A172 (cell line): Measurements from ENCODE around the gene C11orf65. TPM values are rescaled to one million over a fixed set of nuclear protein-coding genes. Genes with fewer than 3 reads are reported as not detected.
A peak's percentile ranks its signal among the peaks of the same experiment; 100 is the strongest.

ENCODE experiments used
- DNase-seq: peaks from one replicate; pipeline ENCODE4 v3.0.0-alpha.2; 2015; ENCODE audit warnings: low spot score
- total RNA-seq: library from RNA; depleted of rRNA; stranded (reverse); fragments of >200 nt; shearing (Covaris generic); gene quantifications from 2 replicates; pipeline ENCODE4 v1.2.3, GENCODE V29; 2014; rRNA removed

Gene C11orf65
- total RNA-seq, 1 experiment from 2014 or later = 0.28 TPM

DNA sequence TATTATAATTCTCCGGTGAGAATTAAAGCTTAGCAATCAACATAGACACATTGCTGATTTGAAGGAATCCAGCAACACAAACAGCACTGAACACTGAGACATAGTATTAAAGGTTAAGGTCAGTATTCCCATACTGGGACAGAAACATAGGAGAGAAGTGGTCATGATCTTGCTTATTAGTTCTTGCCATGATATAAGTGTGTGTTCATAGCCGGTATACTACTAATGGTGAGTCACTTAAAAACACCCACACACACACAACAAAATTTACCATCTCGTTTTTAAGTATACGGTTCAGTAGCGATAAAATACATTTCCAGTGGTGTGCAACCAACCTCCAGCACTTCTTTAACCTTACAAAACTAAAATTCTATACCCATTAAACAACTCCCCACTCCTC, 96.3 kb downstream of the C11orf65 start:
- no peak for DNase-seq

DNA sequence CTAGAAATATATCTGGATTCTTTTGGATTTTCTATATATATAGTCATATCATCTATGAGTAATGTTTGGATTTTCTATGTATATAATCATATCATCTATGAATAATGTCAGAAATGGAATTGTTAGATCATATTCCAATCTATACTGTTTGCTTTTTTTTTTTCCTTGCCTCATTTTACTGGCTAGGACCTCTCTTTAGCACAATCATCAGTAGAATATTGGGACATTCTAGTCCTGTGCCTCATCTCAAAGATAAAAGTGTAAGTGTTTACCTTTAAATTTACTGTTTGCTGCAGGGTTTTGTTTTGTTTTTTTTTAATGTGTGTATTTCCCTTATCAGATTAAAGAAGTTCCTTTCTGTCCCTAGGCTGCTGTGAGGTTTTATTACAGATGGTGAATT, 97.0 kb downstream of the C11orf65 start:
- DNase-seq = no peak

DNA sequence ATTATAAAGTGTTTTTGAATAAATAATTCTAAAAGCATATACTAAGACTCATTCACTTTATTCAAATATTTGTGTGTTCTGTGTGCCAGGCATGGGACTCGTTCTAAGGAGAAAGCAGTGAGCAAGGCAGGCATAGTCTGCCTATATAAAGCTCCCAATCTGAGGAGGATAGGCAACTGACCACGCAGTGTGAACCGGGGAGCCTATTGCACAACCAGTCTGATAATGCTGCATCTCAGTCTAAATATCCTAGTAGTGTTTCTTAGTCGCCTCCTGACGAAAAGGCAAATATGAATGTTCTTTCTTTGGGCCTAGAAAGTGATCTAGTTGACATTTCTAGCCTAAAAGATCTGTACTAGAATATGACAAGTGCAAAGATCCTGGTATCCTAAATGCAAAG, 98.3 kb downstream of the C11orf65 start:
- no peak for DNase-seq

DNA sequence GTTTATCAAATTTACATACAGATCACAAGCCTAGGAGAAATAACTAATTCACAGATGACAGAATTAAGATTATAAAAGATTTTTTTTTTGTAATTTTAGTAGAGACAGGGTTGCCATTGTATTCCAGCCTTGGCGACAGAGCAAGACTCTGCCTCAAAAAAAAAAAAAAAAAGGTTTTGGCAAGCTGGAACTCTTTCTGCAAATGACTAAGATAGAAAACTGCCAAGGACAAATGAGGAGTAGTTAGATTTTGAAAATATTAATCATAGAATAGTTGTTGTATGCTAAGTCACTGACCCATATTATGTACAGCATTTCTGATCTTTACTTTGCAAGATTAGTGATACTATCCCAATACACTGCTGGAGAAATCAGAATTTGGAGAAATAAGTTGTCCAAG, 99.2 kb downstream of the C11orf65 start:
- no peak for DNase-seq

GRCh38 chr11:108364159-108364558, 103.2 kb downstream of the C11orf65 start:
- DNase-seq = no peak

DNA sequence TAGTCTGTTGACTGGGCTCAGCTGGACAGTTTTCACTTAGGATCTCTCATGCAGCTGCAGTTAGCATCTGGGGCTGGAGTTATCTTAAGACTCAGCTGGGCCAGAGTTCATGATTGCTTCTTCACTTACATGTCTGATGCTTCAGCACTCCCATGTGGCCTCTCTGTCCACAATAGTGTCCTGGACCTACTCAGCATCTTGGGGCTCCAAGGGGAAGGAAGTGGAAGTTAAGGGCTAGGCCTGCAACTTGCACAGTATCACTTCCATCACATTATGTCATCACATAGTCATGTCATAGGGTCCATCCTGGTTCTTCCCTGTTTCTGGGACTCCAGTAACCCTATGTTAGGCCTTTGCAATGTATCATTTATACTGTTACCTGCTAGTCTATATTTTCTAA, 115.9 kb downstream of the C11orf65 start:
- DNase-seq = no peak

DNA sequence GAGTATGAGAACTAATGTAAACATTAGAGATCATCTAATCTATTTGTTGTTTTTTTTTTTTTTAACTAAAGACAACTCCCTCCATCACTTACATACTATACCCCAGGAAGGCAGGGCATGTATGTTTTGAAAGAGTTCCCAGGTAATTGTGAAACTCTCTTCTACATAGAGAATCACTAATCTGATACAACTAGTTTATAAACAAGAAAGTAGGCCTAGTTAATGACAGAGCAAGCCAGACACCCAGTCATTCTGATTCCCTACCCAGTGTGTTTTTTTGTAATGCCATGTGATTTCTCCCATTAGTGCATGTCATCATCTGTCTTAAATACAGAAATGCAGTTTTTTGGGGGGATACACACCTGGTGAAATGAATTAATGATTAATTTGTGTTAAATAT, 120.9 kb downstream of the C11orf65 start:
- DNase-seq = no peak

DNA sequence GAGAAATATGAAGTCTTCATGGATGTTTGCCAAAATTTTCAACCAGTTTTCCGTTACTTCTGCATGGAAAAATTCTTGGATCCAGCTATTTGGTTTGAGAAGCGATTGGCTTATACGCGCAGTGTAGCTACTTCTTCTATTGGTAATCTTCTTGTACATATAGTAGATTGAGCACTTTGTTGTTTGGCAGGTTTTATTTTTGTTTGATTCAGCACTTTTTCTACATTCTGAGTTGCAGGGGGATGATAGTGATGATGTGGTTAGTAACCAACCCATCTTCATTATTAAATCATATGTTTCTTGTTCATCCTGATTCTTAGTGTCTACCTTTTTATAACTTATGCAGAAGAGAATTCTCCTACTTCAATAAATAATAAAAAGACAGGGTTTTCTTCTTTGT, 121.6 kb downstream of the C11orf65 start:
- DNase-seq = no peak

DNA sequence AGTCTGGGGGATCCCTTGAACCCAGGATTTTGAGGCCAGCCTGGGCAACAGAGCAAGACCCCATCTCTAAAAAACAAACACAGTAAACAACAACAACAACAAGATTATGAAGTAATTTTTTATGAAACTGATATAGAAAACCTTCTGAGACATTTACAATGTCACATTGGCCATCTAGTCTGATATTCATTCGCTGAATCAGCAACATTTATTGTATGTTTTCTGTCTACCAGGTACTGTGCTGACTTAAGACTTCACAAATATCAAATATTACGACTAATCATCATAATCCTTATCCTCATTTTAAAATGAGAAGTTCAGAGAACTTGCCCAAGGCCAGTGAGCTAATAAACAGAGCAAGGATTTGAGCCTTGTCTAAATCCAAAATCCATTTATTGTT, 123.6 kb downstream of the C11orf65 start:
- no peak for DNase-seq

GRCh38 chr11:108341654-108342053, 125.7 kb downstream of the C11orf65 start:
- DNase-seq = no peak

DNA sequence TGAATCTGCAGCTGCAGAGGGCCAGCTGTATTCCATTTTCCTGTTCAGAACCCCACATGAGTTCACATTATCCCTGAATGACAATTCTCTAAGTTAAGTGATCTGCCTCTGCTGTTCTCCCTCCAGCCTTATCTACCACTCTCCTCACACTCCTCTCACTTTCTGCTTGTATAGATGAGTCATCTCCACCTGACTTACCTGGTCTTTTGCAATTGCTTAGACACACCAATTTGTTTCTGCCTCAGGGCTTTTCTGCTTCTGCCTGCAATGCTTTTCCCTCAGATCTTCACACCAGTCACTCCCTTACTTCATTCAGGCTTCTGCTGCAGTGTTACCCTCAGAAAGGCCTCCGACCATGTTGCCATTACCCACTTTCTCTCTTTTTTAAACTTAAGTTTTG, 126.4 kb downstream of the C11orf65 start:
- DNase-seq = peak; percentile 1

DNA sequence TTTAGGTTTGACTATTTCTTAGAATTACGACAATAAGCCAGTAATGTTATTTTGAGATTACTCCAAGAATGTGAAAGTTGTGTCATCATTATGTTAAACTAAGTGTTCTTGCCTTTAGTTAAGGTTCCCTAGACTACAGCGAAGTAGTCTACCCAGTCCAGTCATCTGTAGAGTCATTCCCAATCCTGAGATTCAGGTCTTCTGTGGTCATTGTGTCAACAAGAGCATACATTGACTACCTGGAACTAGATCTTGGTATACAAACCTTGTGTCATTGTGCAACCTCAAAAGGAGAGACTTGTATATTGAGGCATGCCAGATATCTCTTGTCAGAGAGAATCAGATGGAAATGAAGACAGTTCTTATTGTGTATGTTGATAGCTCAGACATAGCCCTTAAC, 128.6 kb downstream of the C11orf65 start:
- DNase-seq = no peak

DNA sequence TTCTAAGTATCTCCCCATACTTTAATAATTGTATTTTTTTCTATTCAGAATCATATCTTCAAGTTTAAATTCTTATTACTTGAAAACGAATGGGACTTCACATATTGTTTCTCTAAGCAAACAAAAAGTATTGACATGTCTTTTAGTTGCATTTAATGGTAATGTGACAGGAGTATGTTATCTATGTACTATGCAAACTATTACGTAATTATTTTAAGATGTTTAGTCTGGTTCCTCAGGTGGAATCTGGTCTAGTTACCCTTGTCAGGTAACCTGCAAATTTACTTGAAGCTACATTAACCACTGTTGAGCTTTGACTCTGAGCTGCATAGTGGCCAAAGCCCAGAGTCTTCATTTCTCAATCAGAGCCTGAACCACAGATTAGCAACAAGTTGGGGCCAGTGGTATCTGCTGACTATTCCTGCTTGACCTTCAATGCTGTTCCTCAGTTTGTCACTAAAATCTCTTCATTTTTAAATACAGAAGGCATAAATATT, 133.9 kb downstream of the C11orf65 start:
- DNase-seq = no peak

Other genes with a start within 250 kb of the C11orf65 start
- gene NPAT, start 244.9 kb downstream of the C11orf65 start, total RNA-seq = 9.1 and 9.2 TPM in 2 replicates
- 15.5 and 30.3 TPM in 2 replicates for gene ATM, start 244.5 kb downstream of the C11orf65 start, total RNA-seq
- gene POGLUT3, start 30.9 kb upstream of the C11orf65 start, total RNA-seq = 43.1 and 46.0 TPM in 2 replicates
- gene EXPH5, start 126.2 kb upstream of the C11orf65 start, total RNA-seq = 1.3 and 2.3 TPM in 2 replicates
- gene DDX10, start 197.5 kb upstream of the C11orf65 start, total RNA-seq = 19.7 and 28.0 TPM in 2 replicates